GM12878 (cell line): ENCODE data around the gene RND2. TPM values are rescaled to one million over a fixed set of nuclear protein-coding genes. Genes with fewer than 3 reads are reported as not detected.

Source experiments
- ATAC-seq: fragments of 200-7000 bp; cut with Tn5 transposase; 3 replicates; pipeline ENCODE4 v1.9.1; 2020; ENCODE audit warnings: mild to moderate bottlenecking, moderate library complexity
- BruUV-seq: library from RNA; stranded (reverse); fragments of 400-500 nt; replicated peaks from 2 replicates; lab custom pipeline; 2021; lab: Mats Ljungman, UMichigan
- CTCF ChIA-PET: fragments of 300-600 bp; sonication (Branson Sonifier 250); formaldehyde crosslinking; extraction: SDS; loops from one replicate; lab custom pipeline; 2021; ENCODE audit warnings: inconsistent platforms; lab: Yijun Ruan, JAX
- POLR2A ChIA-PET: fragments of 350-600 bp; formaldehyde crosslinking; extraction: SDS; loops from one replicate; lab custom pipeline; 2021; ENCODE audit warnings: inconsistent platforms; lab: Charles Lee
- RAD21 ChIA-PET: fragments of 300-600 bp; sonication (Branson Sonifier 250); formaldehyde crosslinking; loops from one replicate; lab custom pipeline; 2023; ENCODE audit warnings: antibody characterized with exemption; ENCODE audit not compliant: unreplicated experiment; lab: Charles Lee
- SMC1A ChIA-PET: fragments of 300-600 bp; sonication (Branson Sonifier 250); formaldehyde crosslinking; loops from one replicate; lab custom pipeline; 2023; ENCODE audit not compliant: unreplicated experiment, uncharacterized antibody; lab: Charles Lee
- DNase-seq: peaks from one replicate; pipeline ENCODE4 v3.0.0-alpha.2; 2011; ENCODE audit warnings: low read depth, low spot score
- FAIRE-seq: peaks from 3 replicates; lab custom pipeline; 2011; peaks lifted over from hg19 to GRCh38; lab: Jason Lieb, UNC
- H2AFZ ChIP-seq: 2 replicates; pipeline ENCODE4 v1.6.0; 2011; ENCODE audit warnings: low read depth, low read length, control low read depth; ENCODE audit not compliant: control insufficient read depth
- H3K27ac ChIP-seq: 2 replicates; pipeline ENCODE4 v1.5.1; 2011; ENCODE audit warnings: control low read depth; ENCODE audit not compliant: control insufficient read depth, insufficient read depth
- H3K27me3 ChIP-seq, 2 experiments: replicated peaks in 1 of 2; 2 replicates each; pipeline versions ENCODE4 v1.6.0 to v1.6.1; 2011; ENCODE audit warnings: low read length in 1 of 2; ENCODE audit not compliant: control insufficient read depth in 2 of 2, insufficient read depth in 2 of 2
- H3K36me3 ChIP-seq, 2 experiments: 2 replicates each; pipeline ENCODE4 v1.5.1; 2011; ENCODE audit warnings: low read length in 1 of 2; ENCODE audit not compliant: control insufficient read depth in 2 of 2, insufficient read depth in 2 of 2
- H3K4me1 ChIP-seq: 2 replicates; pipeline ENCODE4 v1.6.1; 2011; ENCODE audit warnings: mild to moderate bottlenecking, low read length, moderate library complexity, mixed read lengths; ENCODE audit not compliant: control insufficient read depth, insufficient read depth
- H3K4me2 ChIP-seq: 2 replicates; pipeline ENCODE4 v1.6.0; 2011; ENCODE audit warnings: control low read depth; ENCODE audit not compliant: control insufficient read depth, insufficient read depth
- H3K4me3 ChIP-seq: fragments of 200-600 bp; sonication (generic); 2 replicates; pipeline ENCODE4 v1.5.1; 2016
- H3K79me2 ChIP-seq: 2 replicates; pipeline ENCODE4 v1.6.0; 2011; ENCODE audit warnings: low read length; ENCODE audit not compliant: control insufficient read depth, insufficient read depth
- H3K9ac ChIP-seq: 2 replicates; pipeline ENCODE4 v1.8.0; 2011; ENCODE audit warnings: low read length, control low read depth, mixed read lengths; ENCODE audit not compliant: control insufficient read depth, insufficient read depth
- H3K9me3 ChIP-seq: replicated peaks from 3 replicates; pipeline ENCODE4 v1.5.1; 2011; ENCODE audit warnings: mild to moderate bottlenecking, low read length; ENCODE audit not compliant: control insufficient read depth, insufficient read depth
- H4K20me1 ChIP-seq: 2 replicates; pipeline ENCODE4 v1.6.0; 2011; ENCODE audit not compliant: control insufficient read depth, insufficient read depth
- PAX8 ChIP-seq: fragments of 450-650 bp; IDR thresholded peaks from 2 replicates; pipeline ENCODE4 v1.6.1; 2017; ENCODE audit warnings: mild to moderate bottlenecking, moderate library complexity
- SMC3 ChIP-seq: IDR thresholded peaks from 2 replicates; pipeline ENCODE4 v1.6.1; 2011; ENCODE audit warnings: low read length, improper control_type of control experiment, borderline replicate concordance
- SP1 ChIP-seq: IDR thresholded peaks from one replicate; pipeline ENCODE4 v1.6.1; 2011; ENCODE audit warnings: low read depth, low read length
- WGBS: methylation state at CpG from one replicate; pipeline ENCODE4 v1.1.6; 2016; ENCODE audit warnings: low lambda C conversion rate; ENCODE audit not compliant: insufficient replicate concordance, insufficient coverage; ENCODE audit errors: missing lambda C conversion rate; 5-methylcytosine and 5-hydroxymethylcytosine counted together
- in situ Hi-C: fragments of 300-500 bp; cut with MboI; formaldehyde crosslinking; loops from 9 replicates; pipeline ENCODE4 v1.14.3; 2018; ENCODE audit warnings: mixed read lengths
- intact Hi-C: fragments of 100-400 bp; cut with micrococcal nuclease; formaldehyde crosslinking; loops from one replicate; pipeline ENCODE4 v1.14.2; 2022; ENCODE audit not compliant: unreplicated experiment
- polyA plus RNA-seq, 11 experiments: library from polyadenylated mRNA; depleted of rRNA in 4 of 11; unstranded in 6 of 11; stranded (reverse) in 5 of 11; fragments of >200 nt; fragmentation: Nextera tagmentation in 4 of 11; fragmentation: Illumina TruSeq in 1 of 11; extraction: Ambion mirVana in 4 of 11; extraction: Trizol in 1 of 11; gene quantifications; 1 replicate in 1 of 11; 2 replicates in 10 of 11; pipeline versions ENCODE4 v1.2.1 to v1.2.3, GENCODE V29; 2011 to 2016; ENCODE audit warnings: inconsistent platforms in 2 of 11, missing spikeins in 2 of 11, low read depth in 1 of 11
- total RNA-seq, 4 experiments: library from RNA; depleted of rRNA in 3 of 4; stranded (reverse); fragments of >200 nt in 3 of 4; fragmentation: Illumina TruSeq in 1 of 4; extraction: Trizol in 1 of 4; gene quantifications; 2 replicates each; pipeline versions ENCODE4 v1.2.1 to v1.2.3, GENCODE V29; 2013 to 2021

RND2 gene
- total and polyA plus RNA-seq, 10 of the 15 experiments (the other 5 are each of a cell fraction or from before 2014, with no cell fraction given) = 0.01 to 0.05 (median 0.03) TPM; not detected in 6

DNA sequence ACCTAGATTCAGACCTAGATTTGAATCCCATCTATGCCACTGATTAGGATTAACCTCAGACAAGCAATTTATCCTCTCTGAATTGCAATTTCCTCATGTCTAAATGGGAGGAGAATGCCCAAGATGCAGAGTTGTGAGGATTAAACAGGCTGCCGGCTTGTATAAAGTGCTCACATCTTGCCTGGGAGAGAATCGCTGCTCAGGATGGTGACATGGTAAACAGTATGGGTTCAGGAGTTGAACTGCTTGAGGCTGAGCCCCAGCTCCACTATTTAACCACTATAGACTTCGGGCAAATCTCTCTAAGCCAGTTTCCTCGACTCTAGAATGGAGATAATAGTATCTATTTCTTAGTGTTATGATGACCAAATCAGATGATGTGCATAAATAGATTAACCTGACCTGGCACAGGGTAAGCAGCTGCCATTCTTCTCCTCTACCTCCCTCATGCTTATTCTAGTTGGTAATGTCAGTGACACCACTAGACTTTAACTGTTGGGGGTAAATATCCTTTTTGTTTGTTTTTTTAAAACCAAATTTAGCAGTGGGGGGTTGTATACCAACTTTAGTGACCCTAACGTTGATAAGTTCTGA lies 27.5 kb upstream of the RND2 start:
- H3K79me2 ChIP-seq = peaks cover 26% of the 10 kb centered on the region
- ChIA-PET POLR2A (interaction anchor here (0.5 to 2.6 kb wide), 22 partner anchors 9 to 1053 kb away, joined by 3 to 21 read pairs (median 3); partner anchors contain the start of genes AARSD1, BECN1, BRCA1 and DHX8), RAD21 (interaction anchor here (0.5 to 2.7 kb wide), 34 partner anchors 9 to 487 kb away, joined by 3 to 31 read pairs (median 5); partner anchors contain the start of genes AARSD1, AOC2, BECN1 and CNTD1), CTCF (interaction anchor here (0.8 to 4.8 kb wide), 39 partner anchors 10 to 486 kb away, joined by 3 to 66 read pairs (median 5); partner anchors contain the start of genes AARSD1, AOC2, BECN1 and CNTD1), SMC1A (interaction anchor here (0.6 to 3.7 kb wide), 33 partner anchors 9 to 486 kb away, joined by 3 to 47 read pairs (median 4); partner anchors contain the start of genes DHX8, IFI35, PSMC3IP and PSME3)
- no peaks in the 10 kb centered on the region for H3K9me3 ChIP-seq
- DNase-seq (no peak), FAIRE-seq (peak; percentile 31), ATAC-seq (peak; percentile 4)
- peak overlapping the region; percentile 35; the same call in 1 of the 2 replicates for H3K4me3 ChIP-seq
- peaks cover 3% of the 10 kb centered on the region; the same call in 1 of the 2 replicates for H3K4me1 ChIP-seq
- peak overlapping the region; percentile 13; the same call in 1 of the 2 replicates for H3K27ac ChIP-seq
- peaks cover 5 to 12% of the 10 kb centered on the region in 2 experiments for H3K36me3 ChIP-seq
- TF ChIP-seq SP1 (no peak), PAX8 (0 out of 2 replicates have a peak, but pooled peaks have one; percentile 40), SMC3 (no peak)
- no peaks in the 10 kb centered on the region for H3K27me3 ChIP-seq
- 14% methylated on average over 5 of the region's 5 CpGs for WGBS
- in situ Hi-C loops (no loop called here), intact Hi-C loops (loop anchor here (10.0 kb wide), 1 partner anchor 153 kb away; the partner anchor contains the start of gene AOC2)
- H3K4me2 ChIP-seq = peak overlapping the region; percentile 9
- peak overlapping the region; percentile 70 for H2AFZ ChIP-seq
- BruUV-seq = no TSS peak
- no peaks in the 10 kb centered on the region for H4K20me1 ChIP-seq
- peak overlapping the region; percentile 31; the same call in 1 of the 2 replicates for H3K9ac ChIP-seq
